Calu3 (cell line): ENCODE results near the gene CHMP4A. TPM values are rescaled to one million over a fixed set of nuclear protein-coding genes. Genes with fewer than 3 reads are reported as not detected.

Experiments
- BruUV-seq: library from RNA; stranded (reverse); fragments of 400-500 nt; replicated peaks from 2 replicates; lab custom pipeline; 2021; lab: Mats Ljungman, UMichigan
- CTCF ChIA-PET: fragments of 300-600 bp; sonication (Branson Sonifier 250); formaldehyde crosslinking; loops from one replicate; lab custom pipeline; 2022; ENCODE audit warnings: antibody characterized with exemption; lab: Charles Lee
- DNase-seq: peaks from one replicate; pipeline ENCODE4 v3.0.0; 2022
- H3K27ac Mint-ChIP-seq: one replicate; pipeline ENCODE4 v1.8.0; 2022; ENCODE audit warnings: mixed read lengths; ENCODE audit not compliant: unreplicated experiment
- H3K27me3 Mint-ChIP-seq: one replicate; pipeline ENCODE4 v1.8.0; 2022; ENCODE audit warnings: mixed read lengths; ENCODE audit not compliant: unreplicated experiment
- H3K36me3 Mint-ChIP-seq: one replicate; pipeline ENCODE4 v1.8.0; 2022; ENCODE audit warnings: mild to moderate bottlenecking, moderate library complexity, mixed read lengths; ENCODE audit not compliant: insufficient read depth, unreplicated experiment
- H3K4me1 Mint-ChIP-seq: one replicate; pipeline ENCODE4 v1.8.0; 2022; ENCODE audit warnings: mild to moderate bottlenecking, low read depth, mixed read lengths; ENCODE audit not compliant: unreplicated experiment
- H3K4me3 Mint-ChIP-seq: one replicate; pipeline ENCODE4 v1.8.0; 2022; ENCODE audit warnings: mild to moderate bottlenecking, low read depth, moderate library complexity, mixed read lengths; ENCODE audit not compliant: unreplicated experiment
- H3K9me3 Mint-ChIP-seq: one replicate; pipeline ENCODE4 v1.8.0; 2022; ENCODE audit warnings: low read depth, mixed read lengths; ENCODE audit not compliant: unreplicated experiment
- CTCF ChIP-seq: fragments of 200-600 bp; IDR thresholded peaks from one replicate; pipeline ENCODE4 v1.8.0; 2022; ENCODE audit warnings: antibody characterized with exemption; ENCODE audit not compliant: unreplicated experiment
- intact Hi-C: fragments of 100-400 bp; cut with micrococcal nuclease; formaldehyde crosslinking; loops from one replicate; pipeline ENCODE4 v1.10.0; 2022; ENCODE audit not compliant: unreplicated experiment
- total RNA-seq: library from RNA; stranded (reverse); gene quantifications from 2 replicates; pipeline ENCODE4 v1.2.3, GENCODE V29; 2022

The CHMP4A gene
- total RNA-seq, 1 experiment from 2014 or later, result 53.2 TPM

GRCh38 chr14:24187539-24187915 lies 25.8 kb downstream of the CHMP4A start:
- Mint-ChIP-seq H3K4me1 (peaks cover 22% of the 10 kb centered on the region), H3K36me3 (peaks cover 71% of the 10 kb centered on the region), H3K27ac (peak overlapping the region; percentile 76), H3K9me3 (no peaks in the 10 kb centered on the region), H3K4me3 (peak overlapping the region; percentile 88), H3K27me3 (no peaks in the 10 kb centered on the region)
- CTCF ChIA-PET, result no interaction called here
- no TSS peak for BruUV-seq
- TF ChIP-seq CTCF, result no peak
- no peak for DNase-seq
- intact Hi-C loops, result no loop called here

DNA sequence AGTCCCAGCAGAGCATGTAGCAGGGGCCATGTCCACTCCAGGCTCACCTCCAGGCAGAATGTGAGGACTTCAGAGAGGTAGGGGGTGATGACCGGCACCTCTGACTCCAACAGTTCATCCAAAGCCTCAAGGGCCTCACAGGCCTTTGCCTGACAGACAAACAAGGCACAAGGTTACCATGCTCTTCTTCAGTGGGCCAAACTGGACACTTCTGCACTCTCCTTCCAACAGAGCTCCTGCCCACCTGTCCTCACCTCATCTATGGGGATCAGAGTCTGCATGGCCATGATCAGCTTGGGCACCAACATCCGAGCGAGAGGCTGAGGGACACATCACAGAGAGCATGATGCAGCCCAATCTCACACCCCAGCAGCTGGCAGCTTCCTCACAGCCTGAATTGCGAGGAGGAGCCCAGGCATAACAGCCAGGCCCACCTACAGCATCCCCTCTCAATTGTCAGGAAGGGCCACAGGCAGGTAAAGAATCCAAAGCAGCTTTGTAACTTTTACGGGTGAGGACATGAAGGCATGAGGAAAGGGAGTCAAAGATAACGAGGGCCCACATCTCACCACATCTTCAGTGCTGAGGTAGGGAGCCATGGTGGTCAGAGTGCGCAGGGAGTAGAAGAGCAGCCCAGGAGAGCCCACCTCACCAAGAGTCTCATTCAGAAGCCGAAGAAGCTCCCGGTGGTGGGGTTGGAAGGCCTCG lies 26.3 kb downstream of the CHMP4A start:
- Mint-ChIP-seq H3K4me1 (peaks cover 22% of the 10 kb centered on the region), H3K36me3 (peaks cover 70% of the 10 kb centered on the region), H3K27ac (peak overlapping the region; percentile 45), H3K4me3 (peak overlapping the region; percentile 88), H3K27me3 (no peaks in the 10 kb centered on the region), H3K9me3 (no peaks in the 10 kb centered on the region)
- no peak for TF ChIP-seq CTCF
- CTCF ChIA-PET, result interaction anchor here (0.8 kb wide), 1 partner anchor 47 kb away, joined by 4 read pairs; no protein-coding TSS in a partner anchor
- intact Hi-C loops, result no loop called here
- no TSS peak for BruUV-seq
- DNase-seq, result no peak

GRCh38 chr14:24185741-24186140 lies 27.5 kb downstream of the CHMP4A start:
- H3K4me1 Mint-ChIP-seq, result peaks cover 22% of the 10 kb centered on the region
- TF ChIP-seq CTCF, result no peak
- H3K36me3 Mint-ChIP-seq, result peaks cover 75% of the 10 kb centered on the region
- no peak overlapping the region for H3K27ac Mint-ChIP-seq
- no peak for DNase-seq
- no TSS peak for BruUV-seq
- H3K4me3 Mint-ChIP-seq, result no peak overlapping the region
- intact Hi-C loops, result no loop called here
- H3K27me3 Mint-ChIP-seq, result no peaks in the 10 kb centered on the region
- CTCF ChIA-PET, result no interaction called here
- no peaks in the 10 kb centered on the region for H3K9me3 Mint-ChIP-seq

- no peak overlapping the region for H3K4me3 Mint-ChIP-seq
- H3K36me3 Mint-ChIP-seq, result peaks cover 78% of the 10 kb centered on the region
- CTCF ChIA-PET, result no interaction called here
- no TSS peak for BruUV-seq
- TF ChIP-seq CTCF, result no peak
- no peaks in the 10 kb centered on the region for H3K9me3 Mint-ChIP-seq
- no peak for DNase-seq
- H3K27me3 Mint-ChIP-seq, result no peaks in the 10 kb centered on the region
- peaks cover 22% of the 10 kb centered on the region for H3K4me1 Mint-ChIP-seq
- intact Hi-C loops, result no loop called here
- H3K27ac Mint-ChIP-seq, result no peak overlapping the region
Observed at GRCh38 chr14:24185026-24185425, 28.3 kb downstream of the CHMP4A start.
